ENCODE data around the gene CELF4. TPM values are rescaled to one million over a fixed set of nuclear protein-coding genes. Genes with fewer than 3 reads are reported as not detected.

The CELF4 gene
- not detected in 2 replicates for total RNA-seq

DNA sequence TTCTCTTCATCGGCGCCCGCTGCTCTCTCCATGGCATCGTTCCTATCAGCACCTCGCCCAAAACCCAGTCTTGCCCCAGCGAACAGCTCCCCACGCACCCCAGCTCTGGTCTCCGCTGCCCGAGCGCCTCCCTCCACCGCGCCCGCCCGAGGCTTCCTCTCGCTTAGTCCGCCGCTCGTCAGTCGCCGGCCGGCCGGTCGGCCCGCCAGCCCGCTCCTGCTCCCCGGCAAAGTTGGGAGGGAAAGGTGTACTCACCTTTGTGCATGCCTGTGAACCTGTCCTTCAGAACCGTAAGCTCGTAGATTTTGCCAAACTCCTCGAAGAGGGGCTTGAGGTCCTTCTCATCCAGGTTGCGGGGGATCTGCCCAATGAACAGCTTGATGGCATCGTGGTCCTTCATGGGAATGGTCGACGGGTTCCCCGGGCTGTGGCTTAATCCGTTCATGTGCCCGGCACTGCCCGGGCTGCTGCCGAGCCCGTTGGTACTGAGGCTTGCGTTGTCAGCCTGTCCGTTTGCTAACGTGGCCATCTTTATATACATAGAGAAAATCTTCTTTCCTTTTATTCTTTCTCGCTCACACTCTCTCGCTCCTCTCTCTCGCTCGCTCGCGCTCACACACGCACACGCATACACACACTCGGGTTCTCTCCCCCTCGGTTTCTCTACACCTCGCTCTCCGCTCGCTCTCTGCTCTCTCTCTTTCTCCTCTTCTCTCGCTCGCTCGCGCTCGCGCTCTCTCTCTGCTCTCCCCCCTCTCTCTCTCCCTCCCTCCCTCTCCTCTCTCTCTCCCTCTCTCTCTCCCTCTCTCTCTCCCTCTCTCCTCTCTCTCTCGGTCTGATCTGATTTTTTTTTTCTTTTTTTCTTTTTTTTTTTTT, at the start of gene CELF4:
TSS of gene CELF4 (minus strand) at position 698 of the 876 bp plus-strand sequence.
- no peak for DNase-seq (ENCODE audit: extremely low read depth, low read depth, low spot score)

DNA sequence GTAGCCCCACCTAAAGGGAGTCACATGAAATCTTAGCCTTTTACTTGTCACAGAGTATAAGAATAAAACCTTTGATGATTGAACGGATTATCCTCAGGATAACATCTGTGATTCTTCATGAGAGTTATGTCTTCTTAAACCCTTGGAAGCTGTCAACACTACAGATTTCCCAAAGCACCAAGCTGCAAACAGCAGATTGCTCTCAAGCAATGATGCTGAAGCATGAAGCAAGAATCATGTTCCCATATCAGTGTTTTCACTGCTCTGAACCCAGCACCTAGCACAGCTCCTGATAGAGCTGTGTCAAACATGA, 47.6 kb upstream of the CELF4 start:
- no peak for DNase-seq (ENCODE audit: extremely low read depth, low read depth, low spot score)

- DNase-seq (ENCODE audit: extremely low read depth, low read depth, low spot score) = no peak
Measured at GRCh38 chr18:37612524-37613252, 47.1 kb upstream of the CELF4 start.

DNA sequence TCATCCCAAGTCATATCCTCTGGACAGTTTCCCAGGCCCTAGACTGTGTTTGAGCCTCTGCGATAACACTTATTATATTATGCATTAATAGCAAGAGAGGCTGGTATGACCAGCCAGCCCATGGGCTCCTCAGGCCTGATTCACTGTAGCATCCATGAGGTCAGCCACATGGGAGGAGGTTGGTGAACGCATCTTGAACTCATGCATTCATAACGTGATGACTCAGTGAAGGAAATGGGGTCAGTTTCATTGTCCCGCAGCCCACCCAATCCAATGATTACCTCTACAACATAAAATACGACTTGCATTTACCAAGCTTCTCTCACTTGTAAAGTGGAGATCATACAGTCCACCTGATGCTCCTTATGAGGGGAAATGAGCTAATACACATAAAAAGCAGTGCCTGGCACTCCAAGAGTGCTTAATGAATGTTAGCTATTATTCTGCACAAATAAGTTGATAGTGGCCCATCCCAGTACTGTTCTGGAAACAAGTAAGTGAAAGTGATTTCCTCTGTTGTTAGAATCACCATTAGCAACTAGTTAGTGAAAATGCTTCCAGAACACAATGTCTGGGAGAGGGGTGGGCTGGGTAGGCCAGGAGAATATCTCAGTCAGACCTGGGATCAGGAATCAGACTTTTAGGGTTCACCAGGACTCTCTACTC, 46.1 kb upstream of the CELF4 start:
- DNase-seq (ENCODE audit: extremely low read depth, low read depth, low spot score) = no peak

GRCh38 chr18:37608876-37609275, 43.3 kb upstream of the CELF4 start:
- no peak for DNase-seq (ENCODE audit: extremely low read depth, low read depth, low spot score)

- DNase-seq (ENCODE audit: extremely low read depth, low read depth, low spot score) = no peak
Measured at GRCh38 chr18:37607281-37607680, 41.7 kb upstream of the CELF4 start.

GRCh38 chr18:37604032-37604431, 38.4 kb upstream of the CELF4 start:
- DNase-seq (ENCODE audit: extremely low read depth, low read depth, low spot score) = no peak

GRCh38 chr18:37598966-37599896, 33.6 kb upstream of the CELF4 start:
- DNase-seq (ENCODE audit: extremely low read depth, low read depth, low spot score) = no peak

- DNase-seq (ENCODE audit: extremely low read depth, low read depth, low spot score) = no peak
Measured at GRCh38 chr18:37598396-37598795, 32.8 kb upstream of the CELF4 start.

DNA sequence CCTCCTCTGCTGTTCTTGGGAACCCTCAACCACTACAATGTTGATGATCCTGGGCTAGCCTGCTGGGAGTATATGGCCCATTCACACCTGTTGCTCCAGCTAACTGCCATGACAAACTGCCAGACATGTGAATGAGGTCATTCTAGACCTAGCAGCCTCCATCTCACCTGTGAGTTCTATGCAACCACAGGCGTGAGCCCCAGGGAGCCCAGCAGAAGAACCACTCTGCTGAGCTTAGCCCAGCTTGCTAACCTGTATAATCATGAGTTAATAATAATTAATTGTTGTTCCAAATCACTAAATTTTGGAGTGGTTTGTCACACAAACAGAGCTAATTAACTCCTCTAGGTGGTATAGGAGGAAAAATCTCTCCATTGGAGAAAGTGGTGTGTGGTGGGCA, 24.7 kb upstream of the CELF4 start:
- DNase-seq (ENCODE audit: extremely low read depth, low read depth, low spot score) = no peak

GRCh38 chr18:37588289-37588688, 22.7 kb upstream of the CELF4 start:
- DNase-seq (ENCODE audit: extremely low read depth, low read depth, low spot score) = no peak

DNA sequence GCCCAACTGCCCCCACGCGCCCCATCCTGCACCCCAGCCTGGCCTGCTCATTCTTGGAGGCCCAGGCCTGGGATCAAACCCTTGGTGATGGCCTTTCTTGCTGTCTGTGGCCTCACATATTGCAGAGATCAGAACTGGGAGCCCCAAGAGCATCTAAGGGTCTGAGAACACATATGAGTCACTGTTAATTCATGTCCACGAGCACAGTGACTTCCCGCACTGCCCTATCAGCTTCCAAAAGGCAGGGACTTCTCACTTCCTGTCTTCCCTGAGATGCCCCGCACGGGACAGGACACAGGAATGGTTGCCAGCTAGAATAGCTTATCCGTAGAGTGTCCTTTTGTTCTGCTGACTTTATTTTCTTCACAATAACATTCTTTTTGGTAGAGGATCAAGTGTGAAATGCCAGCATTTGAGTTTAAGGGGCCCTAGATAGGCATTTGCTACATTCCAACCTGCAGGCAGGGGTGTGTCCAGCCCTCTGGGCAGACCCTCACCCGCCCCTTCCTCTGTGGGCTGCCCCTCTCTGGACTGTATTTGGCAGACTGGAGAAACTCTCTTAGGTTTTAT, 21.1 kb upstream of the CELF4 start:
- DNase-seq (ENCODE audit: extremely low read depth, low read depth, low spot score) = no peak

- no peak for DNase-seq (ENCODE audit: extremely low read depth, low read depth, low spot score)
Measured at GRCh38 chr18:37584952-37585695, 19.5 kb upstream of the CELF4 start.

- DNase-seq (ENCODE audit: extremely low read depth, low read depth, low spot score) = no peak
Measured at GRCh38 chr18:37584217-37584616, 18.6 kb upstream of the CELF4 start.

DNA sequence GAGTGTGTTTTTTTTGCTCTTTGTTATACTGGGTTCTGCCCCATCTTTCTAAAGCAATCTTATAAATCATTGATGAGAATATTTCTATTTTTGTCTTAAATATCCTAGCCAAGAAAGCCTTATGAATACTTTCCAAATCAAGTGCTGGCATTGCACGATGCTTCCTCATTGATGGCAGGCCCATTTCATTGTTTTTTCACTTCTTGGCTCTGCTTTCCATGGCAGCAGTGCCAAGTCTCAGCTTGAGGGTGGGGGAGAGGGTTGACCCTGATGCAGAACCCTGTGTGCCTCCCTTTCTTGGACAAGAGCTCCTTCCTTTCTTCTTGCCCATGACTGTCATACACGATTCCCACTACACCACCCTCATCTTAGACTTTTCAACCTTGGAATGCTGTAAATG, 16.7 kb upstream of the CELF4 start:
- no peak for DNase-seq (ENCODE audit: extremely low read depth, low read depth, low spot score)

DNA sequence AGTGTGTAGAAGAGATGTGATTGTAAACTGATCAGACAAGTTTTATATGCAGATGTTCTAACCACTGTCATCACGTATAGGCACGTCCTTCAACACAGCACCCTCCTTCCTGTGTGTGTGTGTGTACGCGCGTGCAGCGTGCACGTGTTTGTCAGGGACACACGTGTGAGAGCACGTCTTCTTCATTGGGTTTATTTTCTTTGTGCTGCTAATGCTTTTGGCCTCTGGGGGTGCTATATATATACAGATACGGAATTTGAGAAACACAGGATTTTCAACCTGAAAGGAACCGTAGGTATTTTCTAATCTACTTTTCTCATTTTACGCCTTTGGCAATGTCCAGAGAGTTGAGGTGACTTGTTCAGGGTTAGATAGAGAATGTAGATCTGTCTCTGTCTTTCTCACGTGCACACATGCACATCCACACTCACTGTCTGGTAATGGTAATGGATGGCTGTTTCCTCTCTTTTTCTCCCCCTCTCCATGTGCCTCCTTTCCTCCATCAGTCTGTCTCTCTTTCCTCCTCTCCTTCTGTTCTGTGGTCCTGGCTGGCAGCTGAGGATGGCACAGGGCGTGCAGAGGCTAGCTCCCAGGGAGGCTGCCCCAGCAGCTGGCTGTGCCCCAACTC, 13.4 kb upstream of the CELF4 start:
- no peak for DNase-seq (ENCODE audit: extremely low read depth, low read depth, low spot score)

DNA sequence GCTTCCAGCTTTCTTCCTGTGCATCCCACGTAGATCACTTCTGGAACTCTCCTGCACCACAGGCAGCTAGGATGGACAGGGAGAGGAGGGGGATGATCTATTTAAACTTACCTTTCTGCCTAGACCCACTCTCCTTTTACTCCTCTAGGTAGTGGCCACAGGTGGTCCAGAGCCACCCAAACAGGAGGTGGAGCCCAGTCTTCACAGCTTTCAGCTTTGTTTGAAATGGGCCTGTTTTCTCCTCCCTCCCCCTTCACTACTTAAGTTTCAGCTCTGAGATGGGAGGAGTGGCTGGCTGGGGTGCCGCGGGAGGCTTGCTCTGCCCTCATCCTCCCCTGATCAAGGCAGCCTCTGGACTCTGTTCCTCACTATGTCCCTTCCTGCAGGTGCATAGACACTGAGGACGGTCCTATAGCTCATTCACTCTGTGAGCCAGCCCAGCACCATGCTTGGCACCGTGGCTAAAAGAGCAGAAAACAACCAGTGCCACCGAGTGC, 12.6 kb upstream of the CELF4 start:
- no peak for DNase-seq (ENCODE audit: extremely low read depth, low read depth, low spot score)

GRCh38 chr18:37577051-37577611, 11.5 kb upstream of the CELF4 start:
- DNase-seq (ENCODE audit: extremely low read depth, low read depth, low spot score) = no peak

DNA sequence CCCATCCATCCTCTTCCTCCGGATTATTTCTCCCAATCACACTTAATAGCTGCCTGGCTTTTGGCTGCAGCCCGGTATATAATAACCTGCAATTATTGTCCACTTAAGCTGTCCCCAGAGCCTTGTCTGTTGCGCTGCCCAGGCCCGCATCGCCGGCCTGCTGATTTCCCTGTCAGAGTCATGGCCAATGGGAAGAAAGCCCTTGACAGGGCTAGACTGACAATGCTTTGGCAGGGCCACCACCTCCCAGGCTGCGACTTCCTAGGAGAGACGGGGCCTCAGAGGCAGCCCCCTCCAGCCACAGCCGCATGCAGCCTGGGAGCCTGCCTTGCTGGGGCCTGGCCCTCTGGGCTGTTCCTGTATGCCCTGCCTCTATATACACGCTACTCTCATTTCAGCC, 10.0 kb upstream of the CELF4 start:
- no peak for DNase-seq (ENCODE audit: extremely low read depth, low read depth, low spot score)
